IMR-90 (cell line): ENCODE data around the gene MAT1A.

Experiments used
- BHLHE40 ChIP-seq: fragments of 150-350 bp; IDR thresholded peaks from 2 replicates; pipeline ENCODE4 v1.6.1; 2016; ENCODE audit warnings: mild to moderate bottlenecking, low read depth, low read length
- CEBPB ChIP-seq: IDR thresholded peaks from 2 replicates; pipeline ENCODE4 v1.6.1; 2012; ENCODE audit warnings: low read depth, low read length, improper control_type of control experiment
- CHD1 ChIP-seq: IDR thresholded peaks from 2 replicates; pipeline ENCODE4 v1.6.1; 2012; ENCODE audit warnings: low read depth, low read length, improper control_type of control experiment
- FOS ChIP-seq: fragments of 150-350 bp; IDR thresholded peaks from 2 replicates; pipeline ENCODE4 v1.6.1; 2016; ENCODE audit warnings: low read depth, low read length
- MAZ ChIP-seq: IDR thresholded peaks from 2 replicates; pipeline ENCODE4 v1.6.1; 2012; ENCODE audit warnings: low read depth, mild to moderate bottlenecking, low read length, improper control_type of control experiment, moderate library complexity, borderline replicate concordance
- MXI1 ChIP-seq: IDR thresholded peaks from 2 replicates; pipeline ENCODE4 v1.6.1; 2012; ENCODE audit warnings: low read depth, mild to moderate bottlenecking, low read length, moderate library complexity, borderline replicate concordance
- NFE2L2 ChIP-seq: fragments of 150-350 bp; IDR thresholded peaks from 2 replicates; pipeline ENCODE4 v1.6.1; 2016; ENCODE audit warnings: low read depth, mild to moderate bottlenecking, low read length
- POLR2A ChIP-seq: IDR thresholded peaks from 2 replicates; pipeline ENCODE4 v1.6.1; 2012; ENCODE audit warnings: mild to moderate bottlenecking, low read depth, low read length
- RAD21 ChIP-seq: IDR thresholded peaks from 2 replicates; pipeline ENCODE4 v1.6.1; 2012; ENCODE audit warnings: low read length, improper control_type of control experiment
- RCOR1 ChIP-seq: IDR thresholded peaks from 2 replicates; pipeline ENCODE4 v1.6.1; 2012; ENCODE audit warnings: mild to moderate bottlenecking, low read length, improper control_type of control experiment; ENCODE audit not compliant: insufficient replicate concordance
- TF ChIP-seq, protein P1 (sequence below): conservative IDR thresholded peaks from 2 replicates; pipeline ENCODE4 v1.5.1; 2012; ENCODE audit warnings: mild to moderate bottlenecking, low read depth, low read length, improper control_type of control experiment
- TF ChIP-seq, protein P2 (sequence below): fragments of 150-350 bp; IDR thresholded peaks from 2 replicates; pipeline ENCODE4 v1.6.1; 2017; ENCODE audit warnings: mild to moderate bottlenecking, antibody characterized with exemption, low read length, low read depth

GRCh38 chr10:80318742-80319141 lies 29.3 kb upstream of the MAT1A start:
- TF ChIP-seq, protein P1, sequence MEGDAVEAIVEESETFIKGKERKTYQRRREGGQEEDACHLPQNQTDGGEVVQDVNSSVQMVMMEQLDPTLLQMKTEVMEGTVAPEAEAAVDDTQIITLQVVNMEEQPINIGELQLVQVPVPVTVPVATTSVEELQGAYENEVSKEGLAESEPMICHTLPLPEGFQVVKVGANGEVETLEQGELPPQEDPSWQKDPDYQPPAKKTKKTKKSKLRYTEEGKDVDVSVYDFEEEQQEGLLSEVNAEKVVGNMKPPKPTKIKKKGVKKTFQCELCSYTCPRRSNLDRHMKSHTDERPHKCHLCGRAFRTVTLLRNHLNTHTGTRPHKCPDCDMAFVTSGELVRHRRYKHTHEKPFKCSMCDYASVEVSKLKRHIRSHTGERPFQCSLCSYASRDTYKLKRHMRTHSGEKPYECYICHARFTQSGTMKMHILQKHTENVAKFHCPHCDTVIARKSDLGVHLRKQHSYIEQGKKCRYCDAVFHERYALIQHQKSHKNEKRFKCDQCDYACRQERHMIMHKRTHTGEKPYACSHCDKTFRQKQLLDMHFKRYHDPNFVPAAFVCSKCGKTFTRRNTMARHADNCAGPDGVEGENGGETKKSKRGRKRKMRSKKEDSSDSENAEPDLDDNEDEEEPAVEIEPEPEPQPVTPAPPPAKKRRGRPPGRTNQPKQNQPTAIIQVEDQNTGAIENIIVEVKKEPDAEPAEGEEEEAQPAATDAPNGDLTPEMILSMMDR, result no peak
- TF ChIP-seq POLR2A (no peak), MAZ (no peak), MXI1 (no peak), RCOR1 (no peak), NFE2L2 (no peak), BHLHE40 (no peak), RAD21 (no peak), CEBPB (no peak), CHD1 (no peak), FOS (no peak)
- TF ChIP-seq, protein P2, sequence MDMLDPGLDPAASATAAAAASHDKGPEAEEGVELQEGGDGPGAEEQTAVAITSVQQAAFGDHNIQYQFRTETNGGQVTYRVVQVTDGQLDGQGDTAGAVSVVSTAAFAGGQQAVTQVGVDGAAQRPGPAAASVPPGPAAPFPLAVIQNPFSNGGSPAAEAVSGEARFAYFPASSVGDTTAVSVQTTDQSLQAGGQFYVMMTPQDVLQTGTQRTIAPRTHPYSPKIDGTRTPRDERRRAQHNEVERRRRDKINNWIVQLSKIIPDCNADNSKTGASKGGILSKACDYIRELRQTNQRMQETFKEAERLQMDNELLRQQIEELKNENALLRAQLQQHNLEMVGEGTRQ, result no peak
